NCI-H2029 (cell line): ENCODE measurements around the gene BOC.

Experiments used
- DNase-seq: peaks from one replicate; lab custom pipeline; 2025; lab: John Stamatoyannopoulos, UW

Gene BOC

GRCh38 chr3:113249111-113249510, 37.8 kb downstream of the BOC start:
- no peak for DNase-seq

GRCh38 chr3:113249601-113250000, 38.2 kb downstream of the BOC start:
- DNase-seq: no peak

- DNase-seq: no peak
These were observed 39.2 kb downstream of the BOC start for GRCh38 chr3:113250566-113250965.

- no peak for DNase-seq
These were observed 40.5 kb downstream of the BOC start for GRCh38 chr3:113251817-113252216.

GRCh38 chr3:113252553-113252952, 41.2 kb downstream of the BOC start:
- no peak for DNase-seq

GRCh38 chr3:113253702-113254101, 42.3 kb downstream of the BOC start:
- DNase-seq: no peak

- DNase-seq: no peak
These were observed 43.0 kb downstream of the BOC start for GRCh38 chr3:113254171-113254947.

- no peak for DNase-seq
These were observed 43.9 kb downstream of the BOC start for GRCh38 chr3:113255100-113255853.

- no peak for DNase-seq
These were observed 44.7 kb downstream of the BOC start for GRCh38 chr3:113255854-113256615.

GRCh38 chr3:113258361-113258760, 47.0 kb downstream of the BOC start:
- DNase-seq: no peak

- DNase-seq: no peak
These were observed 47.8 kb downstream of the BOC start for GRCh38 chr3:113259196-113259595.

GRCh38 chr3:113261063-113261625, 49.8 kb downstream of the BOC start:
- DNase-seq: no peak

GRCh38 chr3:113261626-113262303, 50.4 kb downstream of the BOC start:
- peak; percentile 51 for DNase-seq

GRCh38 chr3:113262304-113262665, 50.9 kb downstream of the BOC start:
- no peak for DNase-seq

GRCh38 chr3:113263020-113263419, 51.7 kb downstream of the BOC start:
- DNase-seq: no peak

- no peak for DNase-seq
These were observed 52.4 kb downstream of the BOC start for GRCh38 chr3:113263778-113264177.

- peak; percentile 67 for DNase-seq
These were observed 53.1 kb downstream of the BOC start for GRCh38 chr3:113264283-113265131.

- no peak for DNase-seq
These were observed 53.9 kb downstream of the BOC start for GRCh38 chr3:113265231-113265630.

GRCh38 chr3:113266738-113267137, 55.4 kb downstream of the BOC start:
- peak; percentile 80 for DNase-seq

GRCh38 chr3:113268311-113268710, 57.0 kb downstream of the BOC start:
- DNase-seq: no peak

- DNase-seq: no peak
These were observed 57.6 kb downstream of the BOC start for GRCh38 chr3:113268942-113269341.
